Bronchial smooth muscle cell (primary cell): Measurements from ENCODE around the gene GYS2. TPM values are rescaled to one million over a fixed set of nuclear protein-coding genes. Genes with fewer than 3 reads are reported as not detected.

Source experiments
- total RNA-seq: library from RNA; depleted of rRNA; stranded (reverse); fragments of >200 nt; gene quantifications from 2 replicates; pipeline ENCODE4 v1.2.1, GENCODE V29; 2014

GYS2 gene
- total RNA-seq = not detected in 2 replicates

DNA sequence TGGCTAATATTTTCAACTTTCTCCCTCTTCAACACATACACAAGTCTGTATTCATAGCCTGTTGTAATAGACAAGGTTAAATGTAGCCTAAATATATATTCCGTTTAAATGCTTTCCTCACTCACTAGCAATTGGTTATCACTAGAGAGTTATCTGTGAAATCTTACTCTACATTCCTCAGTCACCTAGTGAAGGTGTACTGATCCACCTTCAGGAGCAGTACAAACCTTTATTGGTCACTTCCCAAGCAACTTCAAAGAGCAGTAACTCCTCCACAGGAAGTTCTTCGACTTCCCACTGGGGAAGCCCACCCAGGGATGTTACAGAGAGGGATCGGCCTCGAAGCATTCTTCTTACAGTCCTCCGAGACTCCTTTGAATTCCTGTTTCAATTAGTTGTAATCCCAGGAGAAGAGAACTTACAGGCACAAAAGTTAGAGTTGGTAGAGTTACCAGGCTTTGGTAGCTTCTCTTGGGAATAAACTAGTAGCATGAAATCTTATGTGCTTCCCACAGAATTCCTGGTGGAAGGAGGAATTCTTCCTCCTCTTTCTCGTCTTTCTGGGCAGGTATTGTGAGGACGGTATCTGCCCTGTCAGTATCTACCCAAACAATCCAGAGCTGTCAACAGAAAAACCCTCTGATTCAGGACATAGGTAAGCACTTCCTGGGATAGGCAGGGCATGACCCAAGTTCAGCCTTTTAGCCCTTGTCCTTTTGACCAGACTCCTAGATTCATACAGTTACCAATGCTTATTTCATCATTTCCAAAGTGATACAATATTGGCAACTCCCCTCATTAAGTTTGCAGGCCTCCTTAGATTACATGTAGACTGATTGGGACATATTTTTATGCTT is at the start of gene GYS2:
Gene GYS2 (minus strand): TSS at position 603 of the 857 bp plus-strand sequence. CDS start 255 bp downstream, at position 348.

DNA sequence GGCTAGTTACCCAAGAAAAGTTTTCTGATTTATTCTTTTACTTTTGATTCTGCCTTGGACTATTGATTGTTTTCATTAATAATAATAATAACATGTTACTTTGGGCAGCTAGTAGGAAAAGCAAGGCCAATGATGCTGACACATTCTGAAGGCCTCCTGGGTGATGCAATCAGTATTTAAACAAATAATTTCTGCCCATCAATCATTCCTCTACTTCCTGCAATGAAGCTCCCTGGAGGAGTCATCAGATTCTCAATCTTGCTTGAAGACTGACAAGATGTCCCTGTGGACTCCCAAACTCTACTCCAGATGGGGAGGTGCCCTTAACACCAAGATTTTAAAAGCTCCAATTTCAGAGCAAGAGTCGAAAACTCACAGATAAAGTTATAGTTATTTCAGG is 78.6 kb downstream of the GYS2 start, which contains the start of gene SPX:
Gene SPX (plus strand): TSS at position 244 of the 400 bp plus-strand sequence. CDS start 177 bp downstream, outside the sequence.

DNA sequence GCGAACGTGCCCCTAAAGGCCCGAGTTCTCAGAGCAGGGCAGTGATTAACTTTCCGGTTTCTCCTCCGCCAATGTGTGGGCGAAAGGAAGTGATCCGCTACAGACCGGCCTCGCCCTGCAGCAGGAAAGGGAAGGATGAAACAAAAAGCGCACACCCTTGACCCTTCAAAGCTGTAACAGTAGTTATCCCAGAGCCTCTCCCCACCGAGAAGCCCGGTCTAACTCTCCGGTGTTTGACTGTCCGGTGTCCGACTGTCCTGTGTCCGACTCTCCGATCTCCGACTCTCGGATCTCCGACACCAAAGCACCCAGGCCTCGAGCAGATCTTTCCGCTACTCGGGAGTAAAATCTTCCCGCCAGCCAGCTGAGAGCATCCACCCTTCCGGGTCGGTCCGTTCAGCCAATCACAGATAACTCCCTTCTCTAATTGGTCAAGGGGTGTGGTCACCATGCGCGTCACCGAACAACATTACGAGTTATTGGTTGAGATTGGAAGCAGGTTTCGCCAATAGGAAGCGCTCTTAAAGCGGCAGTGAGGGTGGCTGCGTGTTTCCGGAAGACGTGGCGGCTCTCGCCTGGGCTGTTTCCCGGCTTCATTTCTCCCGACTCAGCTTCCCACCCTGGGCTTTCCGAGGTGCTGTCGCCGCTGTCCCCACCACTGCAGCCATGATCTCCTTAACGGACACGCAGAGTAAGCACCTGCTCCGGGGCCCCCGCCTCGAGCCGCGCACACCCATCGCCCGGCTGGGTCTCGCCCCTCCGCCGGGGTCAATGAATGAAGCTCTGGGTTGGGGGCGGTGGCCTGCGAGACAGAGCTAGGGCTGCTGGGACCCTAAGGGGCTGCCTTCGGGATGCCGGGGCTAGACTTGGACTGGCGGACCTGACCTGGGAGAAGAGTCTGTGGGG is 103.1 kb downstream of the GYS2 start, which contains the start of the genes GOLT1B and RECQL:
Gene GOLT1B (plus strand): TSS at position 532 of the 906 bp plus-strand sequence. CDS start 135 bp downstream, at position 667.
Gene RECQL (minus strand): TSS at position 378 of the 906 bp plus-strand sequence. CDS start 2,065 bp downstream, outside the sequence.

Other genes starting within 250 kb of the GYS2 start
- not detected in 2 replicates for gene IAPP, start 231.9 kb downstream of the GYS2 start, total RNA-seq
- gene PYROXD1, start 167.2 kb downstream of the GYS2 start, total RNA-seq = 7.4 and 10.6 TPM in 2 replicates
- gene RECQL, start 103.2 kb downstream of the GYS2 start, total RNA-seq = 42.8 and 58.0 TPM in 2 replicates
- 14.1 and 29.9 TPM in 2 replicates for gene GOLT1B, start 103.1 kb downstream of the GYS2 start, total RNA-seq
- 0.63 TPM in 1 of 2 replicates, not detected in the other for gene SPX, start 78.6 kb downstream of the GYS2 start, total RNA-seq
- 712 and 813 TPM in 2 replicates for gene LDHB, start 53.0 kb upstream of the GYS2 start, total RNA-seq
- 5.5 and 8.2 TPM in 2 replicates for gene KCNJ8, start 169.9 kb upstream of the GYS2 start, total RNA-seq